Measurements from ENCODE around the gene PRX. TPM values are rescaled to one million over a fixed set of nuclear protein-coding genes. Genes with fewer than 3 reads are reported as not detected.

The PRX gene
- total RNA-seq, 1 donor from 2014 or later, result 1.3 TPM

- no peak for DNase-seq (ENCODE audit: low read depth)
- H3K4me3 ChIP-seq (ENCODE audit: low read depth, low read length), result no peak overlapping the region
- TF ChIP-seq CTCF (conservative IDR thresholded peaks at IDR 0.05; ENCODE audit: low read depth, low read length), result no peak
Measured at GRCh38 chr19:40422748-40423566, 9.8 kb upstream of the PRX start.

GRCh38 chr19:40421993-40422747, 9.0 kb upstream of the PRX start:
- DNase-seq (ENCODE audit: low read depth), result no peak
- peak overlapping the region; percentile 66 for H3K4me3 ChIP-seq (ENCODE audit: low read depth, low read length)
- no peak for TF ChIP-seq CTCF (conservative IDR thresholded peaks at IDR 0.05; ENCODE audit: low read depth, low read length)

DNA sequence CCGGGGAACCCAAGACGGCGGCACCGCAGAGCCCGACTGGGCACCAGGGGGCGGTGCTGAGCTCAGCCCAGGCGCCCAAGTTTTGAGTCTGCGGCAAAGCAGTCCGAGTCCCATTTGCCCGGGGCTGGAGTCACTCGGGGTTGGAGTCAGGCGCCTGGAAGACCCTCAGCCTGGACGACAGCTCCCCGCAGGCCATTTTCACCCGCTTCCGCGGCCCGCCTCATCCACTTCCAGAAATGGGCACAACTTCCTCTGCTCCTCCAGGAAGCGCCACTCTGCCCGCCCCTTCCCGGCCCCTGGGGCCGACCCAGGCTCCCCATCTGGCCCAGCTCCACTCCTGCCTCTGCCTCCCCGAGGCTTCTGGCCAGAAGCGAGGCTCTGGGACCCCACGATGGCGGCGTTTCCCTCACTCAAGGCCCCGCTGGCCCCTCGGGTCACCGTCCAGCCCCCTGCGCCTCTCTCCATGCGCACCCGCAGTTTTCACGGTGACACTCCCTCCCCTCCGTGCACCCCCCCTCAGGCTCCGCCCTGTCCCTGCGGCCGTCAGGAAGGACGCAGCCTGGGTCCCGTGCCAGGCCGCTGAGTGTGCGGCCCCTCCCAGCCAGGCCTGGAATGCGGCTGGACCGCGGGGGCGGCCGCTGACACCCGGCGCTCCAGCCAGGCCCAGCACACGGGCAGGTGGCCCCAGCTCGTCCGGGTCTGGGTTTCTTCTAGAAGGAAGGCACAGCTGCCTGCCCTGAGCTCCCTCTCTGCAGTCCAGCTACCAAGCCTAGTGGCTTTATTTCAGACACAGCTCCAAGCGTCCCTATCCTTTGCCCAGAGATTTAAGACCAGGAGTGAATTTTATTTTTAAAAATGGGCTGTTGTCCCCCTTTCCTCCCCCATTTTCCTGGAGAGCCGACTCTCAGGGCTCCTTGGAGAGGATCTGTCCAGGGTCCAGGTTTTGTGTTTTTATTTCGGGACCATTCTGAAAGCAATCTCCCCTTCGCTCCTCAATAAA, 7.9 kb upstream of the PRX start:
- no peak for DNase-seq (ENCODE audit: low read depth)
- H3K4me3 ChIP-seq (ENCODE audit: low read depth, low read length), result peak overlapping the region; percentile 66
- peak; percentile 94 for TF ChIP-seq CTCF (conservative IDR thresholded peaks at IDR 0.05; ENCODE audit: low read depth, low read length)

- no peak for TF ChIP-seq CTCF (conservative IDR thresholded peaks at IDR 0.05; ENCODE audit: low read depth, low read length)
- peak overlapping the region; percentile 66 for H3K4me3 ChIP-seq (ENCODE audit: low read depth, low read length)
- no peak for DNase-seq (ENCODE audit: low read depth)
Measured at GRCh38 chr19:40420451-40420765, 7.2 kb upstream of the PRX start.

DNA sequence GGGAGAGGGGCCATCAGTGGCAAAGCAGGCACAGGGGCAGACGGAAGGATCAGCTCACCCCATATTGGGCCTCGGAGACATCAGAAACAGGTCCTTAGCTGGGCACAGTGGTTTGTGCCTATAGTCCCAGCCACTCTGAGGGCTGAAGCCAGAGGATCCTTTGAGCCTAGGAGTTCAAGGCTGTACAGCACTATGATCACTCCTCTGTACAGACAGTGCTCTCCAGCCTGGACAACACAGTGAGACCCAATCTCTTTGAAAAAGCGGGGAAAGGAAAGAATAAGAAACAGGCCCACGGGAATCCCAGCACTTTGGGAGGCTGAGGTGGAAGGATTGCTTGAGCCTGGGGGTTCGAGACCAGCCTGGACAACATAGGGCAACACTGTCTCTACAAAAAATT, 6.6 kb upstream of the PRX start:
- TF ChIP-seq CTCF (conservative IDR thresholded peaks at IDR 0.05; ENCODE audit: low read depth, low read length), result no peak
- DNase-seq (ENCODE audit: low read depth), result no peak
- no peak overlapping the region for H3K4me3 ChIP-seq (ENCODE audit: low read depth, low read length)

DNA sequence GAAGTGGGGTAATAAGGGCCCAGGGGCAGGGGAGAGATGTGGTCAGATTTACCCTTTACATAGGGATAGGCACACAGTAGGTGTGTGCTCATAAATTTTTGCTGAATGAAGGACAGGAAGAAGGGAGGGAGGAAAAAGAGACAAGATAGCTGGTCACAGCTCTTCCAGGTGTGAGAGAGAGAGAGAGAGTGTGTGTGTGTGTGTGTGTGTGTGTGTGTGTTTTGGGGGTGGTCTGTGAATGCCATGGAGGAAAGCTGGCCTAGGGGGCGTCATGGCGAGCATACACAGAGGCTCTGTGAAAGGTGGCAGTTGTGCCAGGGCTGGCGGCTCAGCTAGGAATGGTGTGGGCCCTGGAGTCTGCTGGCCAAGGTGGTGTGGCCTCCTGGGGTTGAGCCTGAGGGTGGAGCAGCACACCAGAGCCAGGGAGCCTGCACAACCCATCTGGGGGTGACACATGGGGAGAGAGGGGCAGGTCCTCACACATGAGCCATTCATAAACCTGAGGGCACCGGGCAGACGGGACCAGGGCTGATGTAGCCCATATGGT, 6.0 kb upstream of the PRX start:
- H3K4me3 ChIP-seq (ENCODE audit: low read depth, low read length), result no peak overlapping the region
- no peak for DNase-seq (ENCODE audit: low read depth)
- no peak for TF ChIP-seq CTCF (conservative IDR thresholded peaks at IDR 0.05; ENCODE audit: low read depth, low read length)
